ENCODE measurements around the gene NTMT2.

GRCh38 chr1:170196490-170197236 lies 50.9 kb downstream of the NTMT2 start:
- TF ChIP-seq POLR2AphosphoS5 (IDR thresholded peaks at IDR 0.05; ENCODE audit: low read depth, low read length) (no peak), SIN3A (IDR thresholded peaks at IDR 0.05; ENCODE audit: borderline replicate concordance, insufficient read depth, low read depth, low read length) (no peak)
- TF ChIP-seq, protein P1, sequence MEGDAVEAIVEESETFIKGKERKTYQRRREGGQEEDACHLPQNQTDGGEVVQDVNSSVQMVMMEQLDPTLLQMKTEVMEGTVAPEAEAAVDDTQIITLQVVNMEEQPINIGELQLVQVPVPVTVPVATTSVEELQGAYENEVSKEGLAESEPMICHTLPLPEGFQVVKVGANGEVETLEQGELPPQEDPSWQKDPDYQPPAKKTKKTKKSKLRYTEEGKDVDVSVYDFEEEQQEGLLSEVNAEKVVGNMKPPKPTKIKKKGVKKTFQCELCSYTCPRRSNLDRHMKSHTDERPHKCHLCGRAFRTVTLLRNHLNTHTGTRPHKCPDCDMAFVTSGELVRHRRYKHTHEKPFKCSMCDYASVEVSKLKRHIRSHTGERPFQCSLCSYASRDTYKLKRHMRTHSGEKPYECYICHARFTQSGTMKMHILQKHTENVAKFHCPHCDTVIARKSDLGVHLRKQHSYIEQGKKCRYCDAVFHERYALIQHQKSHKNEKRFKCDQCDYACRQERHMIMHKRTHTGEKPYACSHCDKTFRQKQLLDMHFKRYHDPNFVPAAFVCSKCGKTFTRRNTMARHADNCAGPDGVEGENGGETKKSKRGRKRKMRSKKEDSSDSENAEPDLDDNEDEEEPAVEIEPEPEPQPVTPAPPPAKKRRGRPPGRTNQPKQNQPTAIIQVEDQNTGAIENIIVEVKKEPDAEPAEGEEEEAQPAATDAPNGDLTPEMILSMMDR (IDR thresholded peaks at IDR 0.05), result no peak

Data from Panc1 (cell line).